Left ventricle myocardium inferior (tissue), 1 donor: ENCODE data around the gene CR2. TPM values are rescaled to one million over a fixed set of nuclear protein-coding genes. Genes with fewer than 3 reads are reported as not detected.

Experiments used
- DNase-seq: peaks from one replicate; pipeline ENCODE4 v3.0.0-alpha.2; 2020
- H3K27ac ChIP-seq: fragments of 200-600 bp; replicated peaks from 2 replicates; pipeline ENCODE4 v1.8.0; 2021
- H3K27me3 ChIP-seq: fragments of 200-600 bp; 2 replicates; pipeline ENCODE4 v1.8.0; 2021; ENCODE audit warnings: low read depth
- H3K36me3 ChIP-seq: fragments of 200-600 bp; 2 replicates; pipeline ENCODE4 v1.8.0; 2021
- H3K4me1 ChIP-seq: fragments of 200-600 bp; 2 replicates; pipeline ENCODE4 v1.8.0; 2021
- H3K4me3 ChIP-seq: fragments of 200-600 bp; 2 replicates; pipeline ENCODE4 v1.8.0; 2021; ENCODE audit warnings: mild to moderate bottlenecking, moderate library complexity
- H3K9me3 ChIP-seq: fragments of 200-600 bp; replicated peaks from 2 replicates; pipeline ENCODE4 v1.8.0; 2021
- intact Hi-C: fragments of 100-400 bp; cut with micrococcal nuclease; formaldehyde crosslinking; loops from one replicate; pipeline ENCODE4 v1.11.0; 2022
- long read RNA-seq: library from polyadenylated mRNA; unstranded; transcript quantifications from one replicate; pipeline ENCODE4 v2.0.0, GENCODE V29; 2021
- total RNA-seq: library from RNA; stranded (reverse); fragmentation: NEBNext Ultra II Directional; extraction: Animal tissue kit (Norgen Biotek cat#: 25700); gene quantifications from one replicate; pipeline ENCODE4 v1.2.1, GENCODE V29; 2021
- TF ChIP-seq, protein P1 (sequence below): fragments of 200-600 bp; IDR thresholded peaks from 2 replicates; pipeline ENCODE4 v1.8.0; 2021; ENCODE audit warnings: antibody characterized with exemption, mild to moderate bottlenecking, borderline replicate concordance
- donor health status: DM: no; HTN: yes; CAD: no; lungs with severe emphysema.

Gene CR2
- not detected for total RNA-seq
- long read RNA-seq = 0 reads

DNA sequence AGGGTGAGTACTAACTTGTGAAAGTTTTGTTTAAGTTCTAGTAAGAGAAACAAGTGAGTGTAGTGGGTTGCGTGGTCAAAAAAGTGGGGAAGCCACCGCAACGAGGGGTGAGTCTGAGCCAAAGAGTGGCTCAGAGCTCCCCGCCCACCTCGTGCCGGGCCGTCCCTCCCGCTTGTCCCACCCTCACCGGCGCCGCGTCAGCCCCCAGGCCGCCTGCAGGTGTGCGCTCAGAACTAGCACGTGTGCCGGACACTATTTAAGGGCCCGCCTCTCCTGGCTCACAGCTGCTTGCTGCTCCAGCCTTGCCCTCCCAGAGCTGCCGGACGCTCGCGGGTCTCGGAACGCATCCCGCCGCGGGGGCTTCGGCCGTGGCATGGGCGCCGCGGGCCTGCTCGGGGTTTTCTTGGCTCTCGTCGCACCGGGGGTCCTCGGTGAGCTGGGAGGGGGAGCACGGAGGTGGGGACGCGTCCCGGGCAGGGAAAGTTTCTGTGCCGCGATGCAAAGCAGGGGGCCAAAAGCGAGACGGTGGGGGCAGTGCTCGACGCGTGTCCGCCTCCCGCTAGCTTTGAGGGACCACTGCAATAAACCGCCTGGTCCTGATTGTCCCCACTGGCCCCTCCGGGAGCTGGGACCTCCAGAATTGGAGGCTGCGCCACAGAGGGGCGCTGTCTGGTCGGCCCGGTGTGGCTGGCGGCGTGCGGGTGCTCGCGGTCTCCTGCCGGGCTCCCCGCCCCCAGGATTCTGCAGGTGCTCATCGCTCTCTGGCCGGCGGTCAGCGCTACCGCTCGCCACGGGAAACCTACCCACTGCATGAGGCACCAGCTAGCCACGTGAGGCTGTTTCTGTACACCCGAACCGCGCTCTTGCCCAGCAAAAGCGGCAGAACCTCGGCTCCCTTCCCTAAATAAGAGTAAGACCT lies at the start of gene CR2:
TSS of gene CR2 (plus strand) at position 283 of the 919 bp plus-strand sequence. CDS start at position 374, 91 bp downstream.
- peak within 1 kb of the TSS; percentile 59 for H3K4me3 ChIP-seq
- peaks cover 89% of the 10 kb centered on the region for H3K27me3 ChIP-seq
- H3K9me3 ChIP-seq = no peaks in the 10 kb centered on the region
- no peak within 1 kb of the TSS for H3K27ac ChIP-seq
- H3K4me1 ChIP-seq = peaks cover 15% of the 10 kb centered on the region
- intact Hi-C loops = no loop called here
- H3K36me3 ChIP-seq = no peaks in the 10 kb centered on the region
- peak; percentile 16 for DNase-seq
- TF ChIP-seq, protein P1, sequence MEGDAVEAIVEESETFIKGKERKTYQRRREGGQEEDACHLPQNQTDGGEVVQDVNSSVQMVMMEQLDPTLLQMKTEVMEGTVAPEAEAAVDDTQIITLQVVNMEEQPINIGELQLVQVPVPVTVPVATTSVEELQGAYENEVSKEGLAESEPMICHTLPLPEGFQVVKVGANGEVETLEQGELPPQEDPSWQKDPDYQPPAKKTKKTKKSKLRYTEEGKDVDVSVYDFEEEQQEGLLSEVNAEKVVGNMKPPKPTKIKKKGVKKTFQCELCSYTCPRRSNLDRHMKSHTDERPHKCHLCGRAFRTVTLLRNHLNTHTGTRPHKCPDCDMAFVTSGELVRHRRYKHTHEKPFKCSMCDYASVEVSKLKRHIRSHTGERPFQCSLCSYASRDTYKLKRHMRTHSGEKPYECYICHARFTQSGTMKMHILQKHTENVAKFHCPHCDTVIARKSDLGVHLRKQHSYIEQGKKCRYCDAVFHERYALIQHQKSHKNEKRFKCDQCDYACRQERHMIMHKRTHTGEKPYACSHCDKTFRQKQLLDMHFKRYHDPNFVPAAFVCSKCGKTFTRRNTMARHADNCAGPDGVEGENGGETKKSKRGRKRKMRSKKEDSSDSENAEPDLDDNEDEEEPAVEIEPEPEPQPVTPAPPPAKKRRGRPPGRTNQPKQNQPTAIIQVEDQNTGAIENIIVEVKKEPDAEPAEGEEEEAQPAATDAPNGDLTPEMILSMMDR = no peak

- H3K4me1 ChIP-seq = no peaks in the 10 kb centered on the region
- intact Hi-C loops = loop anchor here (5.0 to 10.0 kb wide), 2 partner anchors 230 to 323 kb away; no protein-coding TSS in a partner anchor
- H3K27me3 ChIP-seq = peaks cover 15% of the 10 kb centered on the region
- no peak overlapping the region for H3K27ac ChIP-seq
- H3K9me3 ChIP-seq = no peaks in the 10 kb centered on the region
- H3K36me3 ChIP-seq = no peaks in the 10 kb centered on the region
- no peak overlapping the region for H3K4me3 ChIP-seq
- TF ChIP-seq, protein P1 = peak; percentile 87
- DNase-seq = no peak
Observed at GRCh38 chr1:207404849-207405525, 49.1 kb upstream of the CR2 start.

- Histone ChIP-seq H3K4me3 (no peak overlapping the region), H3K36me3 (no peaks in the 10 kb centered on the region), H3K27me3 (peaks cover 15% of the 10 kb centered on the region), H3K27ac (no peak overlapping the region), H3K9me3 (no peaks in the 10 kb centered on the region), H3K4me1 (no peaks in the 10 kb centered on the region)
- intact Hi-C loops = loop anchor here (5.0 to 10.0 kb wide), 2 partner anchors 231 to 324 kb away; no protein-coding TSS in a partner anchor
- TF ChIP-seq, protein P1 = no peak
- DNase-seq = no peak
Observed at GRCh38 chr1:207405814-207406213, 48.3 kb upstream of the CR2 start.

DNA sequence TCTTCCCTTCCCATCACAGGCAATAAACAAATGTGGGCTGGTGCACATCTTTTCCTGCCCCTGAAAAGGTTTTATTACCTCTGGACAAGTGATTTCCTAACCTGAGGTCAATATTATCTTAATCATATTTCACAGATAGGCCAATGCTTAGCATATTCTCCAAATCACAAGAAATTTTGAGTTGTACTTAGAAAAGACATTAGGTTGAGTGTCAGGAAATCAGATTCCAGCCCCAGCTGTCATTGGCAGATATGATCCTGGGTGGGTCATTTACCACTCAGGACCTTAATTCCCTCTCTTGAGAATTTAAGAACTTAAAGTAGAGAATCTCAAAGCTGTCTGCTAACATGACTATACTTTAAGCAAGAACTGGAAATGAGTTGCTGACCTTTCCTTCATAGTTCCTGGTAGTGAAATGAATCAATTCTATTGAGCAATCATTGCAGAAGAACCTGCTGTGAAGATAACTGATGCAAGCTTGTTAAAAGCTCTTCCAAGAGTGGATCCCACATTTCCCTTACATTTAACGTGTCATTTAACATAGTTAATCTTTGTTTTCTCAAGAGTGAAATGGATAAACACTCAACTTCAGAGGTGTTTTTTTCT lies 46.4 kb upstream of the CR2 start:
- TF ChIP-seq, protein P1 = no peak

GRCh38 chr1:207412845-207413244 lies 41.3 kb upstream of the CR2 start:
- Histone ChIP-seq H3K4me3 (no peak overlapping the region), H3K27me3 (peaks cover 37% of the 10 kb centered on the region), H3K27ac (no peak overlapping the region), H3K9me3 (no peaks in the 10 kb centered on the region), H3K36me3 (no peaks in the 10 kb centered on the region), H3K4me1 (no peaks in the 10 kb centered on the region)
- intact Hi-C loops = no loop called here
- no peak for DNase-seq
- TF ChIP-seq, protein P1 = no peak

More for the DNA sequence above, 46.4 kb upstream of the CR2 start:
- no peak for DNase-seq
- Histone ChIP-seq H3K27ac (no peak overlapping the region), H3K36me3 (no peaks in the 10 kb centered on the region), H3K4me3 (no peak overlapping the region), H3K4me1 (no peaks in the 10 kb centered on the region), H3K9me3 (no peaks in the 10 kb centered on the region), H3K27me3 (peaks cover 15% of the 10 kb centered on the region)
- intact Hi-C loops = loop anchor here (5.0 to 10.0 kb wide), 2 partner anchors 233 to 325 kb away; no protein-coding TSS in a partner anchor
